GM21737 (cell line): ENCODE data around the gene LPAR2.
"Not testable (repeated sequence)": the region's sequence is repeated elsewhere in the genome, so short reads cannot be mapped to it uniquely, and the experiment has no call there.

Experiments used
- ATAC-seq: cut with Tn5 transposase; IDR thresholded peaks from one replicate; pipeline ENCODE4 v1.9.1; 2021; ENCODE audit warnings: mild to moderate bottlenecking, moderate library complexity; ENCODE audit not compliant: unreplicated experiment

Gene LPAR2

GRCh38 chr19:19627621-19628500, at the start of gene LPAR2:
Gene LPAR2 (minus strand): TSS chr19:19628220. CDS start chr19:19627275, 945 bp downstream.
- peak; percentile 68 for ATAC-seq

DNA sequence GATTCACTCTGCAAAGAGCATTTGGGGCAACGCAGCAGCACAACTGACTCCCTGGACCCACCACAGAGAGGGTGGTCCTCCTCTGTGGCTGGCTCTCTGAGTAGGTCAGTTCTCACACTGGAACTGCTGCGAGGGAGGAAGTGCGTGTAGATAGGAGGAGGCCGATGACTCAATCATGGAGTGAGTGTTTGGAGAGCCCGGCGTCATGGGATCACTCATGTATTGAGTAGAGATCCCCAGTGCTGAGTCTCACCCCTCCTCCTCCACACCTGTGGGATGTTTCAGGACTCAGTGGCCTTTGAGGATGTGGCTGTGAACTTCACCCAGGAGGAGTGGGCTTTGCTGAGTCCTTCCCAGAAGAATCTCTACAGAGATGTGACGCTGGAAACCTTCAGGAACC, 49.6 kb upstream of the LPAR2 start:
- no peak for ATAC-seq

- ATAC-seq = no peak
These were observed 46.3 kb upstream of the LPAR2 start for GRCh38 chr19:19674315-19674714.

DNA sequence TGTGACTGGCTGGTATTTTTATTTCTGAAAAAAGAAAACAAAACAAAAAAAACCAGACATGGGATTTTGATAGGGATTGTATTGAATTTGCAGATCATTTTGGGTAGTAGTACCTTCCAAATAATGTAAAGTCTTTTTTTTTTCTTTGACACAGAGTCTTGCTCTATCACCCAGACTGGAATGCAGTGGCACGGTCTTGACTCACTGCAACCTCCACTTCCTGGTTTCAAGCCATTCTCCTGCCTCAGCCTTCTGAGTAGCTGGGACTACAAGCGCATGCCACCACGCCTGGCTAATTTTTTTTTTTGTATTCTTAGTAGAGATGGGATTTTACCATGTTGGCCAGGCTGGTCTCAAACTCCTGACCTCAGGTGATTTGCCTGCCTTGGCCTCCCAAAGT, 44.8 kb upstream of the LPAR2 start:
- no peak for ATAC-seq

DNA sequence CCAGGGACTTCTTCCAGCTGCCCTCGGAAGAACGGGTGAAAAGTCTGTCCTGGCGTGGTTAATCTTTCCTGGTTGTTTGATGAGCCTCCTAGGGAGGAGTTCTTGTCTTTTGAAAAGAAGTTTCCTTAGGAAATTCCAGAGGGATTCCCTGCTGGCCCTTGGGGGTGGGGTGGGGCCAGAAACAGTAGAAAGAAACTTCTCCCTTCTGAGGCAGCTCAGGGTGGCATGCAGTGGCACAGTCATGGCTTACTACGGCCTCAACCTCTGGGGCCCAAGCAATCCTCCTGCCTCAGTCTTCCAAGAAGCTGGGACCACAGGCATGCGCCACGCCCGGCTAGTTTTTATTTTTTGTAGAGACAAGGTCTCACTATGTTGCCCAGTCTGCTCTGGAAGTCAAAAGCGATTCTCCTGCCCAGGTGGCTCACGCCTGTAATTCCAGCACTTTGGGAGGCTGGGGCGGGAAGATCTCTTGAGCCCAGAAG, 42.1 kb upstream of the LPAR2 start:
- ATAC-seq = no peak

DNA sequence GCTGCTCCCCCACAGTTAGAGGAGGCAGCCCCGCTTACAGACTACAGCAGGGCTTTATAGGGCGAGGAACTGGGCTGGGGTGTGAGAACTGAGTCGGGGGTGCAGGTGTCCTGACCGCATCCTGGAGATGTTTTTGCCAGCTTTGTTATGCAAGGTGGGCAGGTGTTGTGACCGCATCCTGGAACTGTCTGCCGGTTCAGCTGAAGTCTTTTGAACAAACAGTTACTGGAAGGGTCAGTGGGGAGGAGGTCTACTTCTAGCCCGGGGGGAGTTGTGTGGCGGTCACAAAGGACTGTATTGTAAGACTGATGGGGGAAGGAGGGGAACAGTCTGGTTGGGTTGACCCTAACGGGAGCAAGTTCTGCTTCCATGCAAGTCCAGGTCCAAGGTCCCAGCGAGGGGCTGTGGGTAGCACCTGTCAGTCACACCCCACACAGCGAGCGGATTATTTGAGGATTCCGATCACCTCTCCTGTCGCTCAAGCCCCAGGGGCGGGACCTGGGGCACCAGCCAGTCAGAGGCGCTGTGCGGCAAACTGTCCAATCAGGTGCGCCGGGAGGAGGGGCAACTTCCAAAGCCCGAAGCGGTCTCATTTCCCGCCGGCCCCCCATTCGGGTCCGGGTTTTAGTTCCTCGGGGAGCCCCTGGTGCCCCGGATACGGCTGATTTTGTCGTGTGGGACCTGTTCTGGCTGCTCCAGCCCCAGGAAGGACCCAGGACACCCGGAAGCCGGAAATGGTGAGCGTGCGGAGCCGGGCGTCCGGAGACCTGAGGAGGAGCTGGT, 40.4 kb upstream of the LPAR2 start, which contains the start of gene ZNF101:
Gene ZNF101, plus strand, starts transcription at position 610 of the 783 bp plus-strand sequence. Its CDS starts 125 bp downstream, at position 735.
- peak; percentile 63 for ATAC-seq

DNA sequence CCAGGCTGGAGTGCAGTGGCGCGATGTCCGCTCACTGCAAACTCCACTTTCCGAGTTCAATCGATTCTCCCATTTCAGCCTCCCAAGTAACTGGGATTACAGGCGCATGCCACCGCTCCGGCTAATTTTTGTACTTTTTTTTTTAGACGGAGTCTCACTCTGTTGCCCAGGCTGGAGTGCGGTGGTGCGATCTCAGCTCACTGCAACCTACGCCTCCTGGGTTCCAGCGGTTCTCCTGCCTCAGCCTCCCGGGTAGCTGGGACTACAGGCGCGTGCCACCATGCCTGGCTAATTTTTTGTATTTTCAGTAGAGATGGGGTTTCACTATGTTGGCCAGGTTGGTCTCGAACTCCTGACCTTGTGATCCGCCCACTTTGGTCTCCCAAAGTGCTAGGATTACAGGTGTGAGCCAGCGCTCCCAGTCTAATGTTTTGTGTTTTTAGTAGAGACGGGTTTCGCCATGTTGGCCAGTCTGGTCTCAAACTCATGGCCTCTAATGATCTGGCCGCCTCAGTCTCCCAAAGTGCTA, 37.5 kb upstream of the LPAR2 start:
- ATAC-seq = not testable (repeated sequence)

DNA sequence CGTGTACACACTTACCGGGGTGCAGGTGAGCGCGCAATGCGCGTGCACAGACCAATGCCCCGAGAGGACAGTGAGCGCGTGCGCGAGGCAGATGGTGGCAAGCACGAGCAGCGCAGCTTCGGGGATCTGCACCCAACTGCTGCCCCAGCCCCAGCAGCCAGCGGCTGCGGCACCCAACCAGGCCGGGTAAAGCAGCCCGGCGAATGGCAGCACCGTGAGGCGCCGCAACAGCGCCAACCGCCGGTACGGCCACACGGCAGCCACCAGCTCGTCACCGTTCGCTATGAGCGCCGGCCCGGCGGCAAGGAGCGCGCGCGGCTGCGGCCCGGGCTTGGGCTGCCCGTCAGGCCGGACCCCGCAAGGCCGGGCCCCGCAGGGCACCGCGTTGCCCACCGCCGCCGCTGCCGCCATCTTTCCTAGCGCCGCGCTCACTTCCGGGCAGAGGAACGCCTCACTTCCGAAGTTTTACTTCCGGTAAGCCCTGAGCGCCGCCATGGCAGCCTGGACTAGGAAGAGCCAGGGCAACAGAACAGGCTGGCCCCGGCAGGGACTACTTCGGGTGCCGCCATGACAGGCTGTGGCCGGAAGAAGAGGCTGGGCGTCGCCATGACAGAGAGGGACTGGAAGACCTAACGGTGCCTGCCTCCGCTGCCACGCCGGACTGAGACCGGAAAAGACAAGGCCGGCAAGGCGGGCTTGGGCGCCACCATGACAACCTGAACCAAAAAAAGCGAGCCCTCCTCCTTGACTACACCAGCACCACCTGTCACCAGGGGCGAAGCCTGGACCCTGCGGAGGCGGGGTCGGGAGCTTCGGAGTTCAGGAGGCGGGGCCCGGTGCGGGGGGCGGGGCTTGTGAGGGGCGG, 35.5 kb upstream of the LPAR2 start, which contains the start of gene ATP13A1:
Gene ATP13A1, minus strand, starts transcription at position 421 of the 865 bp plus-strand sequence. Its CDS starts 10 bp downstream, at position 411.
- peak; percentile 63 for ATAC-seq

GRCh38 chr19:19662871-19663255, 34.8 kb upstream of the LPAR2 start:
- no peak for ATAC-seq

DNA sequence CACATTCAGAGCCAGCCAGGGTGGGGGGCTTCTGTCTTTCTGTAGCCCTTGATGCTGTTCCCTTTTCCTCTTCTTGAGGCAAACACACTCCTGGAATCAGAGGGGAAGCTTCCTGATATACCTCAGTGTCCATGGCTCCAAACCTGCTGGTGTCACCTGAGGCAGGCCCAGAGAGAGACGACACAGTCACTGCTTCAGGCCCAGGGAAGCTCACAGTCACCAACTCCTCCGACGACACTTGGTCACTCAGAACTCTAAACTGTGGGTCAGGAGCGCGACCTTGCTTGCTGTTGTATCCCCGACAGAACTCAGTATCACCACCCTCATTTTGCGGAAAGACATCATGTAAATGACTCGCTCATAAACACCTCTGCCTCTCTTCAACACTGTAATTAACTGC, 34.3 kb upstream of the LPAR2 start:
- ATAC-seq = no peak

GRCh38 chr19:19661675-19662251, 33.7 kb upstream of the LPAR2 start:
- peak; percentile 34 for ATAC-seq

GRCh38 chr19:19661141-19661674, 33.2 kb upstream of the LPAR2 start:
- no peak for ATAC-seq

DNA sequence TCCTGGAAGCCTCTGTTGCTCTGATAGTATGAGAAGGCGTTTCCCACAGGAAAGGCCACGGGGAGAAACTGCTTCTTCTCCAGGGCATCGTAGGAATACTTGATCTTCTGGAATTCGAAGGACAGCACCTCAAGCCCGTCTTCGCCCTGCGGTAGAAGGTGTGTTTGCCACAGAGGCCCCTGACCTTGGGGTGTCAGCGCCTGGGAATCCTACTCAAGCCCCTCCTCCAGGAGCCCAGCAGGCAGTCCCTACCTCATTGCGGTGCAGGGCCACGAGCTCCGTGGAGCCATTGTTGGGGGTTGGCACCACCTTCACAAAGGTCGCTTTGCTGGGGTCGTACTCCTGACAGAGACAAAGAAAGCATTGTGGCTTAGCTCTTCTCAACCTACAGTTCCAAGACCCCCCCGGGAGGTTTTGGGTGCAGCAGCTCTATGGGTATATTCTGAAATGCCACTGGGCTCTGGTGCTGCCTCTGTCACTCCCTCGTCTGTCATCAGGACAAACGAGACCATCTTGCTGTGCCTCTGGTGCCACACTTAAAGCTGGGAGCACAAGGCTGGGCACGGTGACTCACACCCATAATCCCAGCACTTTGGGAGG, 31.7 kb upstream of the LPAR2 start:
- no peak for ATAC-seq

GRCh38 chr19:19657397-19657783, 29.4 kb upstream of the LPAR2 start:
- no peak for ATAC-seq

GRCh38 chr19:19656451-19657396, 28.7 kb upstream of the LPAR2 start:
- ATAC-seq = no peak

- no peak for ATAC-seq
These were observed 27.8 kb upstream of the LPAR2 start for GRCh38 chr19:19655641-19656343.

DNA sequence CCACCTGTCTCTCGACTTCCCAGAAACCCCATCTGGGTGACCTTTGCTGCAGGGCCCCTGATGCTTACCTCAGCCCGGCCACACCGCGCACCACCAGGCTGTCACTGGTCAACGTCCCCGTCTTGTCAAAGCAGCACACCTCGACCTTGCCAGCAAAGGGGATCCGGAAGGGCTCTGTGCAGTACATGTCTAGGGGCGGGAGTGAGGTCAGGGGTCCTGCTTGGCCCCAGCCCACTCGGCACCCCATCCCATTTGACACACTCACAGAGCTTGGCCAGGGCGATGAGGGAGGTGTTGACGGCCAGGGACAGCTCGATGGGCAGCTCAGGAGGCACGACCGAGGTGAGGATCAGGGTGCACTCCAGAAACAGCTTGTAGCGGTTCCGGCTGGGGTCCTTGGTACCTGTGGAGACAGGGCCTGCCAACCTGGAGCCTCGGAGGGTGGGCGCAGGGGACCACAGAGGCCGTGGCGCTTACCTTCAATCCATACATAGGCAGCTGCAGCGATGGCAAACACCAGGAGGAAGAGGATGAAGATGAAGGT, 27.1 kb upstream of the LPAR2 start:
- no peak for ATAC-seq
